ENCODE measurements around the gene FZD8.

FZD8 gene

GRCh38 chr10:35600193-35600592, 41.9 kb downstream of the FZD8 start:
- DNase-seq = no peak

GRCh38 chr10:35598379-35598778, 43.7 kb downstream of the FZD8 start:
- no peak for DNase-seq

GRCh38 chr10:35595106-35595505, 47.0 kb downstream of the FZD8 start:
- no peak for DNase-seq

GRCh38 chr10:35594115-35595079, 47.7 kb downstream of the FZD8 start:
- DNase-seq = no peak

- no peak for DNase-seq
Measured at GRCh38 chr10:35592441-35592840, 49.7 kb downstream of the FZD8 start.

GRCh38 chr10:35588836-35589235, 53.3 kb downstream of the FZD8 start:
- DNase-seq = no peak

Measured in stimulated activated CD8-positive, alpha-beta memory T cell treated with anti-CD3 and anti-CD28 coated beads, Interleukin-4, amount 100 ng/mL, for 48 hours (primary cell).